GM12873 (cell line): Measurements from ENCODE around the gene TERT.

Experiments
- TF ChIP-seq, protein P1 (sequence below): IDR thresholded peaks from 2 replicates; pipeline ENCODE4 v1.5.1; 2012; ENCODE audit warnings: low read depth, mild to moderate bottlenecking, moderate library complexity, low read length, control low read depth; ENCODE audit not compliant: insufficient read depth; ENCODE audit errors: missing control alignments

The TERT gene

DNA sequence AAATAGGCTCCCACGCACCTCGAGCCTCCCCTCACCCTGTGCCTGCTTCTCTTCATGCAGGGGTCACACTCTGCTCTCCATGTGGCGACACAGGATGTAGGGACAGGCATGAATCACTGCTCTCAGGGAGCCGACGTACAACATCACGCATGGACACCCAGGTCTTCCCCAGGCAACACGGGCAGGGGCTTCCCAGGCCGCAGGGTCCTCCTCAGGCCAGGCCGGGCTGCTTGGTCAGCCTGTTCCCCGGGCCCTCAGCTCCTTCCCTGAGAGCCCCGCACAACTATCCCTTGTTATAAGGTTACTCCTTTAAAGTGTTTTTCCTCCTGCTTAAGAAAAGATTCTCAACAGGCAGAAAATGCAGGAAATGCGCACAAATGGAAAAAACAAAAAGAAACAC is 68.6 kb downstream of the TERT start:
- TF ChIP-seq, protein P1, sequence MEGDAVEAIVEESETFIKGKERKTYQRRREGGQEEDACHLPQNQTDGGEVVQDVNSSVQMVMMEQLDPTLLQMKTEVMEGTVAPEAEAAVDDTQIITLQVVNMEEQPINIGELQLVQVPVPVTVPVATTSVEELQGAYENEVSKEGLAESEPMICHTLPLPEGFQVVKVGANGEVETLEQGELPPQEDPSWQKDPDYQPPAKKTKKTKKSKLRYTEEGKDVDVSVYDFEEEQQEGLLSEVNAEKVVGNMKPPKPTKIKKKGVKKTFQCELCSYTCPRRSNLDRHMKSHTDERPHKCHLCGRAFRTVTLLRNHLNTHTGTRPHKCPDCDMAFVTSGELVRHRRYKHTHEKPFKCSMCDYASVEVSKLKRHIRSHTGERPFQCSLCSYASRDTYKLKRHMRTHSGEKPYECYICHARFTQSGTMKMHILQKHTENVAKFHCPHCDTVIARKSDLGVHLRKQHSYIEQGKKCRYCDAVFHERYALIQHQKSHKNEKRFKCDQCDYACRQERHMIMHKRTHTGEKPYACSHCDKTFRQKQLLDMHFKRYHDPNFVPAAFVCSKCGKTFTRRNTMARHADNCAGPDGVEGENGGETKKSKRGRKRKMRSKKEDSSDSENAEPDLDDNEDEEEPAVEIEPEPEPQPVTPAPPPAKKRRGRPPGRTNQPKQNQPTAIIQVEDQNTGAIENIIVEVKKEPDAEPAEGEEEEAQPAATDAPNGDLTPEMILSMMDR = no peak

DNA sequence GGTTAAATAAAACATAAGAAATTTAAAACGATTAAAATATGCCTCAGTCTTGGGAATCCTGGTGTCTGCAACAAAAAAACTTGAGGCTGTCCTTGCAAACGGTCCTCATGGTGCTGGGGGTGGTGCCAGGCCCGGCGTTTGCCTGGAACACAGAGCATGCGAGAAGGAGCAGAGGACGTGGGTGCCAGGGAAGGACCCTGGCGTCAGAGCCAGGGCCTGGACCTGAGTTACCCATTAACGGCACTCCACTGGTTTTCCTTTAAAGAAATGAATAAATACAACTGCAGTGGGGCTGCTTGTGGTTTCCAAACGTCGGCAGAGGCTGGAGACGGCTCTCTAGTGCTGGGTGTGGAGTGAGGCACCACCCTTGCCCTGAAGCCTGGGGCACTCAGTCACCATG is 69.8 kb downstream of the TERT start, which contains the start of gene SLC6A18:
Gene SLC6A18 (plus strand): TSS at position 301 of the 400 bp plus-strand sequence. CDS start 97 bp downstream, at position 398.
- TF ChIP-seq, protein P1 = no peak

GRCh38 chr5:1224631-1225030 is 70.2 kb downstream of the TERT start:
- TF ChIP-seq, protein P1 = no peak

GRCh38 chr5:1223278-1223670 is 71.6 kb downstream of the TERT start:
- TF ChIP-seq, protein P1 = no peak

DNA sequence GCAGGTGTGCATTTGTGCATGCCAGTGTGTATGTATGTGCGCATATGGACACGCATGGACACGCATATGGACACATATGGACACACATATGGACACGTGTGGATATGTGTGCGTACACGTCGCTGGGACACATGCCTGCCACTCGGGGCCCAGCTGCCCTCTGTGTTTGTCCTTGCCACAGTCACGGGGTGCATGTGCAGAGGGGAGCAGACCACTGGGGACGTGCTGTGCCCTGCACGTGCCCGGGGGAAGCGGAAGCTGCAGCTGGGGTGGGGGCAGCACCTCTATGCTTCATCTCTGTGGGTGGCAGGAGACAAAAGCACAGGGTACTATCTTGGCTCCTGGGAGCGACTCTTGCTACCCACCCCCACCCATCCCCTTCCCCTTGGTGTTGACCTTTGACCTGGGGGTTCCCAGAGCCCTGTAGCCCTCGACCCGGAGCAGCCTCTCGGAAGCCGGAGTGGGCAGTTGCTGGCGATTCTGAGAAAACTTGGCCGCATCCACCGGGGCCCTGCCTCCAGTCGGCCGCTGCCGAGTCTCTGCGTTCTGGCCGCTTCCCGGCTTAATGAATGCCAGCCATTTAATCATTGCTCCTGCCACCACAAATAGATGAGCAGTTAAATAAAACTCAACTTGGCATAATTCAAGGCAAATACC is 72.1 kb downstream of the TERT start:
- TF ChIP-seq, protein P1 = no peak

DNA sequence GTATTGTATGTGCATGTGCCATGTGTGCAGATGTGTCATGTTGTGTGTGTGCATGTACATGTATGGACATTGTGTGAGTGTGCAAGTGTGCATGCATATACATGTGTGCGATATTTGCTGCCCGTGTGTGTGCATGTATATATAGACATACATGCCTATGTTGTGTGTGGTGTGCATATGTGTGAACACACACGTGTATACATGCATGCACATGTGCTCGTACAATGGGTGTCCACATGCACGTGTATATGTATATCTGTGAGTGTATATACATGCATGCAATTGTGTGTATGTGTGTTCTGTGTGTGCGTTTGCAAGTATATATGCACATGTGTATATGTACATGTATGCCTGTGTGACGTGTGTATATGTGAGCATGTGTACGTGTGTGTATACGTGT is 72.7 kb downstream of the TERT start:
- TF ChIP-seq, protein P1 = no peak

GRCh38 chr5:1221721-1222120 is 73.1 kb downstream of the TERT start:
- TF ChIP-seq, protein P1 = no peak
